Liver (tissue), 9 donors: ENCODE results near the gene NYAP1. TPM values are rescaled to one million over a fixed set of nuclear protein-coding genes. Genes with fewer than 3 reads are reported as not detected.
A peak's percentile ranks its signal among the peaks of the same experiment; 100 is the strongest.

Source experiments
- DNase-seq: peaks from one replicate; pipeline ENCODE4 v3.0.0-alpha.2; 2017; ENCODE audit warnings: low spot score
- H3K27ac ChIP-seq, 2 donors: one replicate each; pipeline ENCODE4 v1.7.0; 2013; ENCODE audit warnings: inconsistent platforms in 2 of 2, low read length in 2 of 2, control low read depth in 1 of 2, low read depth in 1 of 2, mild to moderate bottlenecking in 1 of 2
- H3K27me3 ChIP-seq, 4 donors: one replicate each; pipeline versions ENCODE4 v1.6.1 to v1.7.0; 2013; ENCODE audit warnings: low read length in 3 of 4, inconsistent platforms in 1 of 4, mild to moderate bottlenecking in 1 of 4, moderate library complexity in 1 of 4; ENCODE audit not compliant: control insufficient read depth in 4 of 4, insufficient read depth in 4 of 4
- H3K36me3 ChIP-seq, 4 donors: one replicate each; pipeline versions ENCODE4 v1.6.1 to v1.7.0; 2013; ENCODE audit warnings: low read length in 3 of 4, mild to moderate bottlenecking in 3 of 4, low read depth in 1 of 4, moderate library complexity in 1 of 4; ENCODE audit not compliant: control insufficient read depth in 4 of 4, insufficient read depth in 3 of 4
- H3K4me1 ChIP-seq, 4 donors: one replicate each; pipeline versions ENCODE4 v1.6.1 to v1.7.0; 2013; ENCODE audit warnings: low read length in 3 of 4, mild to moderate bottlenecking in 3 of 4, moderate library complexity in 1 of 4; ENCODE audit not compliant: control insufficient read depth in 4 of 4, insufficient read depth in 4 of 4
- H3K4me3 ChIP-seq, 3 donors: one replicate each; pipeline versions ENCODE4 v1.6.1 to v1.7.0; 2013; ENCODE audit warnings: low read length in 3 of 3, control low read depth in 1 of 3, low read depth in 1 of 3, mild to moderate bottlenecking in 1 of 3
- H3K9ac ChIP-seq, 2 donors: one replicate each; pipeline ENCODE4 v1.7.0; 2013; ENCODE audit warnings: low read length in 2 of 2, mild to moderate bottlenecking in 2 of 2, moderate library complexity in 2 of 2, control low read depth in 1 of 2, low read depth in 1 of 2
- H3K9me3 ChIP-seq, 4 donors: one replicate each; pipeline versions ENCODE4 v1.6.1 to v1.7.0; 2013; ENCODE audit warnings: low read length in 3 of 4; ENCODE audit not compliant: control insufficient read depth in 4 of 4
- ATF3 ChIP-seq: IDR thresholded peaks from 2 replicates; pipeline ENCODE4 v1.6.1; 2016; ENCODE audit warnings: antibody characterized with exemption
- CTCF ChIP-seq: fragments of 150-350 bp; IDR thresholded peaks from 2 replicates; pipeline ENCODE4 v1.5.1; 2017; ENCODE audit warnings: improper control_type of control experiment, low read depth, low read length; ENCODE audit not compliant: missing input control
- EGR1 ChIP-seq, 2 donors: IDR thresholded peaks; 2 replicates each; pipeline ENCODE4 v1.6.1; 2016 to 2018; ENCODE audit warnings: antibody characterized with exemption in 2 of 2, low read depth in 2 of 2
- FOXA1 ChIP-seq: IDR thresholded peaks from 2 replicates; pipeline ENCODE4 v1.6.1; 2016; ENCODE audit warnings: antibody characterized with exemption
- FOXA2 ChIP-seq: IDR thresholded peaks from 2 replicates; pipeline ENCODE4 v1.6.1; 2016; ENCODE audit warnings: antibody characterized with exemption
- GABPA ChIP-seq, 2 donors: IDR thresholded peaks in 1 of 2; conservative IDR thresholded peaks in 1 of 2; 2 replicates each; pipeline ENCODE4 v1.6.1; 2016; ENCODE audit warnings: antibody characterized with exemption in 2 of 2, mild to moderate bottlenecking in 1 of 2, moderate library complexity in 1 of 2
- HNF4A ChIP-seq, 2 donors: conservative IDR thresholded peaks; 2 replicates each; pipeline ENCODE4 v1.6.1; 2016; ENCODE audit warnings: antibody characterized with exemption in 2 of 2, mild to moderate bottlenecking in 2 of 2
- HNF4G ChIP-seq: IDR thresholded peaks from 2 replicates; pipeline ENCODE4 v1.6.1; 2016; ENCODE audit warnings: antibody characterized with exemption
- JUND ChIP-seq, 2 donors: IDR thresholded peaks; 2 replicates each; pipeline ENCODE4 v1.6.1; 2016; ENCODE audit warnings: antibody characterized with exemption in 2 of 2
- MAX ChIP-seq: IDR thresholded peaks from 2 replicates; pipeline ENCODE4 v1.6.1; 2016; ENCODE audit warnings: antibody characterized with exemption
- NR2F2 ChIP-seq: IDR thresholded peaks from 2 replicates; pipeline ENCODE4 v1.6.1; 2016; ENCODE audit warnings: antibody characterized with exemption
- RAD21 ChIP-seq, 2 donors: IDR thresholded peaks; 2 replicates each; pipeline ENCODE4 v1.6.1; 2016; ENCODE audit warnings: antibody characterized with exemption in 2 of 2, mild to moderate bottlenecking in 2 of 2
- REST ChIP-seq: IDR thresholded peaks from 2 replicates; pipeline ENCODE4 v1.6.1; 2016; ENCODE audit warnings: antibody characterized with exemption, mild to moderate bottlenecking
- RXRA ChIP-seq, 2 donors: IDR thresholded peaks; 2 replicates each; pipeline ENCODE4 v1.6.1; 2017 to 2018; ENCODE audit warnings: antibody characterized with exemption in 2 of 2, mild to moderate bottlenecking in 1 of 2
- SP1 ChIP-seq: IDR thresholded peaks from 2 replicates; pipeline ENCODE4 v1.6.1; 2018; ENCODE audit warnings: antibody characterized with exemption, mild to moderate bottlenecking
- TAF1 ChIP-seq: conservative IDR thresholded peaks from 2 replicates; pipeline ENCODE4 v1.6.1; 2016; ENCODE audit warnings: antibody characterized with exemption, mild to moderate bottlenecking
- YY1 ChIP-seq: IDR thresholded peaks from 2 replicates; pipeline ENCODE4 v1.6.1; 2016; ENCODE audit warnings: antibody characterized with exemption, mild to moderate bottlenecking
- ZBTB33 ChIP-seq: IDR thresholded peaks from 2 replicates; pipeline ENCODE4 v1.6.1; 2016; ENCODE audit warnings: antibody characterized with exemption
- WGBS: extraction: QIAGEN DNeasy Blood & Tissue Kit; methylation state at CpG from one replicate; pipeline ENCODE4 v1.1.7; 2013; 5-methylcytosine and 5-hydroxymethylcytosine counted together
- polyA plus RNA-seq, 2 donors: library from polyadenylated mRNA; stranded (reverse) in 1 of 2; unstranded in 1 of 2; fragments of 200-250 nt in 1 of 2; fragments of >200 nt in 1 of 2; fragmentation: Nextera tagmentation in 1 of 2; extraction: Ambion mirVana in 1 of 2; gene quantifications; one replicate each; pipeline versions ENCODE4 v1.2.1 to v1.2.3, GENCODE V29; 2013 to 2015
- total RNA-seq, 2 donors: library from RNA; depleted of rRNA; stranded (reverse); fragments of >200 nt; gene quantifications; one replicate each; pipeline ENCODE4 v1.2.3, GENCODE V29; 2014
- donor health status: healthy.
- donor health status: healthy.
- donor health status: healthy.
- donor health status: healthy.
- donor health status: healthy.

The NYAP1 gene
- total and polyA plus RNA-seq, 4 donors = 0.08 to 0.29 (median 0.09) TPM; not detected in 1

GRCh38 chr7:100476101-100476780, 7.5 kb upstream of the NYAP1 start:
- Histone ChIP-seq H3K4me1 (peaks cover 0 to 21% (median 12%) of the 10 kb centered on the region in 4 donors), H3K9ac (no peak overlapping the region), H3K9me3 (no peaks in the 10 kb centered on the region), H3K27me3 (no peaks in the 10 kb centered on the region), H3K36me3 (peaks cover 0 to 9% (median 8%) of the 10 kb centered on the region in 4 donors), H3K4me3 (peak overlapping the region in 1 of 3 donors; percentile 86), H3K27ac (no peak overlapping the region)
- no peak for DNase-seq
- no peak for TF ChIP-seq HNF4G
- TF ChIP-seq NR2F2 = no peak
- no peak for TF ChIP-seq ZBTB33
- no peak for TF ChIP-seq ATF3
- TF ChIP-seq MAX = no peak
- no peak for TF ChIP-seq TAF1
- no peak for TF ChIP-seq YY1
- no peak for TF ChIP-seq GABPA (IDR thresholded peaks at IDR 0.05 in 1 of 2, conservative IDR thresholded peaks at IDR 0.05 in 1 of 2)
- no peak for TF ChIP-seq JUND (IDR thresholded peaks at IDR 0.05)
- no peak for TF ChIP-seq REST
- TF ChIP-seq FOXA2 = no peak
- TF ChIP-seq EGR1 (IDR thresholded peaks at IDR 0.05; ENCODE audit: low read depth in 2 of 2) = no peak
- no peak for TF ChIP-seq FOXA1
- no peak for TF ChIP-seq RAD21 (IDR thresholded peaks at IDR 0.05)
- no peak for TF ChIP-seq RXRA (IDR thresholded peaks at IDR 0.05)
- TF ChIP-seq SP1 = no peak
- no peak for TF ChIP-seq HNF4A (conservative IDR thresholded peaks at IDR 0.05)
- TF ChIP-seq CTCF = no peak
- WGBS = 54% methylated on average over 6 of the region's 6 CpGs
